OCI-LY3 (cell line): ENCODE measurements around the gene BPIFA1.

Source experiments
- CTCF ChIP-seq: fragments of 200-600, 300-600 bp; sonication (generic); IDR thresholded peaks from 2 replicates; pipeline ENCODE4 v1.5.1; 2014; ENCODE audit warnings: antibody characterized with exemption, low read length, low read depth
- EZH2phosphoT487 ChIP-seq: fragments of 200-600 bp; shearing (Covaris generic); IDR thresholded peaks from 2 replicates; pipeline ENCODE4 v1.6.1; 2018; ENCODE audit warnings: antibody characterized with exemption, mixed run types, low read depth

GRCh38 chr20:33202451-33202850, 33.3 kb upstream of the BPIFA1 start:
- TF ChIP-seq CTCF, result no peak
- no peak for TF ChIP-seq EZH2phosphoT487
